K562 (cell line): ENCODE data around the gene SLC19A1. TPM values are rescaled to one million over a fixed set of nuclear protein-coding genes. Genes with fewer than 3 reads are reported as not detected.

Experiments used
- ATAC-seq: fragments of 200-7000 bp; cut with Tn5 transposase; 3 replicates; pipeline ENCODE4 v1.9.1; 2020; ENCODE audit warnings: moderate library complexity
- BruUV-seq: library from RNA; stranded (reverse); fragments of 400-500 nt; replicated peaks from 2 replicates; lab custom pipeline; 2021; lab: Mats Ljungman, UMichigan
- CTCF ChIA-PET: fragments of 300-600 bp; formaldehyde crosslinking; extraction: SDS; loops from one replicate; lab custom pipeline; 2021; ENCODE audit warnings: low intra/inter-chr PET ratio; lab: Yijun Ruan, JAX
- POLR2A ChIA-PET: fragments of 300-600, 350-650 bp; sonication (Branson Sonifier 250); formaldehyde crosslinking; extraction: SDS; loops from one replicate; lab custom pipeline; 2021; ENCODE audit warnings: antibody characterized with exemption, inconsistent platforms; lab: Yijun Ruan, JAX
- DNase-seq, 4 experiments: peaks; one replicate each; pipeline versions ENCODE4 v3.0.0 to v3.0.0-alpha.2; 2011 to 2018; ENCODE audit warnings: low spot score in 3 of 4, mixed read lengths in 3 of 4; ENCODE audit errors: extremely low read depth in 1 of 4
- FAIRE-seq: peaks from 2 replicates; lab custom pipeline; 2011; peaks lifted over from hg19 to GRCh38; lab: Jason Lieb, UNC
- H2AFZ ChIP-seq: 2 replicates; pipeline ENCODE4 v1.6.0; 2011; ENCODE audit warnings: low read depth, low read length, control low read depth, inconsistent platforms
- H3K27ac ChIP-seq: fragments of 200-600 bp; 3 replicates; pipeline ENCODE4 v1.8.0; 2011; ENCODE audit warnings: low read depth, mild to moderate bottlenecking, control low read depth, inconsistent platforms, low read length, moderate library complexity, mixed read lengths; ENCODE audit errors: extremely low read depth
- H3K27me3 ChIP-seq, 2 experiments: fragments of 300-600 bp in 1 of 2; 2 replicates in 1 of 2; 3 replicates in 1 of 2; pipeline versions ENCODE4 v1.6.0 to v1.8.0; 2011; ENCODE audit warnings: inconsistent platforms in 2 of 2, low read length in 2 of 2, mild to moderate bottlenecking in 1 of 2, mixed read lengths in 1 of 2, moderate library complexity in 1 of 2; ENCODE audit not compliant: control insufficient read depth in 2 of 2, insufficient read depth in 2 of 2
- H3K36me3 ChIP-seq: fragments of 300-600 bp; 3 replicates; pipeline ENCODE4 v1.8.0; 2011; ENCODE audit warnings: mild to moderate bottlenecking, low read length, inconsistent platforms; ENCODE audit not compliant: control insufficient read depth, insufficient read depth
- H3K4me1 ChIP-seq, 2 experiments: fragments of 200-600 bp in 1 of 2; replicated peaks in 1 of 2; 2 replicates in 1 of 2; 3 replicates in 1 of 2; pipeline versions ENCODE4 v1.5.1 to v1.8.0; 2011; ENCODE audit warnings: inconsistent platforms in 2 of 2, low read length in 2 of 2, mild to moderate bottlenecking in 1 of 2, mixed read lengths in 1 of 2, moderate library complexity in 1 of 2; ENCODE audit not compliant: control insufficient read depth in 2 of 2, insufficient read depth in 2 of 2
- H3K4me2 ChIP-seq: 2 replicates; pipeline ENCODE4 v1.6.1; 2011; ENCODE audit warnings: low read length, control low read depth, inconsistent platforms, mixed read lengths; ENCODE audit not compliant: insufficient read depth
- H3K4me3 ChIP-seq: fragments of 200-600 bp; sonication (generic), shearing (Covaris generic); 2 replicates; pipeline ENCODE4 v1.5.1; 2016; ENCODE audit warnings: control low read depth, inconsistent platforms
- H3K79me2 ChIP-seq: fragments of 200-600 bp; 3 replicates; pipeline ENCODE4 v1.8.0; 2011; ENCODE audit warnings: low read length, inconsistent platforms; ENCODE audit not compliant: control insufficient read depth, insufficient read depth
- H3K9ac ChIP-seq, 2 experiments: 2 replicates each; pipeline versions ENCODE4 v1.6.0 to v1.6.1; 2011; ENCODE audit warnings: low read depth in 2 of 2, low read length in 2 of 2, control low read depth in 1 of 2, inconsistent platforms in 1 of 2, mild to moderate bottlenecking in 1 of 2, mixed read lengths in 1 of 2; ENCODE audit not compliant: insufficient read depth in 1 of 2
- H3K9me1 ChIP-seq: one replicate; pipeline ENCODE4 v1.6.0; 2011; ENCODE audit warnings: inconsistent platforms, mild to moderate bottlenecking, low read length, moderate library complexity; ENCODE audit not compliant: control insufficient read depth, insufficient read depth
- H3K9me3 ChIP-seq: replicated peaks from 2 replicates; pipeline ENCODE4 v1.5.1; 2011; ENCODE audit warnings: low read depth, low read length, inconsistent platforms; ENCODE audit not compliant: control insufficient read depth, insufficient read depth
- H4K20me1 ChIP-seq: replicated peaks from 2 replicates; pipeline ENCODE4 v1.6.1; 2011; ENCODE audit warnings: low read length, inconsistent platforms, mixed read lengths; ENCODE audit not compliant: control insufficient read depth, insufficient read depth
- ARHGAP35 ChIP-seq: fragments of 450-650 bp; IDR thresholded peaks from 2 replicates; pipeline ENCODE4 v1.6.1; 2018; ENCODE audit not compliant: partially characterized antibody
- CGGBP1 ChIP-seq: fragments of 250-450 bp; sonication (Bioruptor Pico); IDR thresholded peaks from 2 replicates; pipeline ENCODE4 v1.9.0; 2021; ENCODE audit warnings: mild to moderate bottlenecking
- DLX4 ChIP-seq: fragments of 250-450 bp; sonication (Bioruptor Pico); IDR thresholded peaks from 2 replicates; pipeline ENCODE4 v1.6.1; 2021; ENCODE audit warnings: mild to moderate bottlenecking
- ELF4 ChIP-seq: fragments of 450-650 bp; formaldehyde crosslinking; IDR thresholded peaks from 2 replicates; pipeline ENCODE4 v1.4.0; 2022; ENCODE audit warnings: missing genetic modification characterization
- NR1H2 ChIP-seq: sonication (generic); formaldehyde crosslinking; IDR thresholded peaks from 2 replicates; pipeline ENCODE4 v1.4.0; 2020; ENCODE audit warnings: mild to moderate bottlenecking, missing genetic modification reagents
- POLR3A ChIP-seq: IDR thresholded peaks from 2 replicates; pipeline ENCODE4 v1.6.1; 2011; ENCODE audit warnings: borderline replicate concordance, mild to moderate bottlenecking, moderate library complexity; ENCODE audit not compliant: insufficient read length, insufficient read depth; ENCODE audit errors: extremely low read depth
- SIX5 ChIP-seq, 2 experiments: IDR thresholded peaks; 2 replicates each; pipeline ENCODE4 v1.6.1; 2011; ENCODE audit warnings: low read length in 2 of 2, borderline replicate concordance in 1 of 2, low read depth in 1 of 2, mild to moderate bottlenecking in 1 of 2, moderate library complexity in 1 of 2; ENCODE audit not compliant: insufficient read depth in 1 of 2
- ZNF12 ChIP-seq: sonication (generic); formaldehyde crosslinking; IDR thresholded peaks from 2 replicates; pipeline ENCODE4 v1.4.0; 2020; ENCODE audit warnings: mild to moderate bottlenecking, missing genetic modification reagents
- ZNF431 ChIP-seq: sonication (generic); formaldehyde crosslinking; IDR thresholded peaks from 2 replicates; pipeline ENCODE4 v1.8.0; 2022; ENCODE audit warnings: mild to moderate bottlenecking, missing genetic modification reagents
- WGBS: fragments of 100-300 bp; shearing (Covaris generic); methylation state at CpG from one replicate; pipeline ENCODE4 v1.1.6; 2016; ENCODE audit warnings: low coverage, mixed read lengths; ENCODE audit not compliant: insufficient coverage; ENCODE audit errors: missing lambda C conversion rate; 5-methylcytosine and 5-hydroxymethylcytosine counted together
- in situ Hi-C: fragments of 300-500 bp; cut with MboI; formaldehyde crosslinking; loops from 4 replicates; pipeline ENCODE4 v1.15.0; 2018; ENCODE audit warnings: inconsistent platforms, mixed read lengths
- intact Hi-C: fragments of 100-400 bp; cut with micrococcal nuclease; formaldehyde crosslinking; loops from 2 replicates; pipeline ENCODE4 v1.14.2; 2022
- polyA plus RNA-seq, 8 experiments: library from polyadenylated mRNA; depleted of rRNA in 4 of 8; stranded (reverse) in 5 of 8; unstranded in 3 of 8; fragments of >200 nt; fragmentation: Nextera tagmentation in 2 of 8; fragmentation: Illumina TruSeq in 1 of 8; extraction: Ambion mirVana in 2 of 8; extraction: Trizol in 1 of 8; gene quantifications; 2 replicates each; pipeline versions ENCODE4 v1.2.1 to v1.2.3, GENCODE V29; 2011 to 2014; ENCODE audit warnings: inconsistent platforms in 1 of 8, missing spikeins in 1 of 8
- total RNA-seq, 7 experiments: library from RNA; depleted of rRNA in 6 of 7; stranded (reverse); fragments of >200 nt in 6 of 7; fragmentation: Illumina TruSeq in 2 of 7; extraction: Trizol in 2 of 7; gene quantifications; 2 replicates each; pipeline versions ENCODE4 v1.2.1 to v1.2.3, GENCODE V29; 2011 to 2021; ENCODE audit warnings: low replicate concordance in 1 of 7
- TF ChIP-seq, protein P1 (sequence below): fragments of 250-450 bp; sonication (Bioruptor Pico); IDR thresholded peaks from 2 replicates; pipeline ENCODE4 v1.5.0; 2021; ENCODE audit warnings: mild to moderate bottlenecking, borderline replicate concordance
- TF ChIP-seq, protein P2 (sequence below): fragments of 450-650 bp; formaldehyde crosslinking; IDR thresholded peaks from 2 replicates; pipeline ENCODE4 v1.4.0; 2020; ENCODE audit warnings: mild to moderate bottlenecking, moderate library complexity
- TF ChIP-seq, protein P3 (sequence below): sonication (generic); formaldehyde crosslinking; IDR thresholded peaks from 2 replicates; pipeline ENCODE4 v1.8.1; 2023; ENCODE audit warnings: mild to moderate bottlenecking, missing genetic modification reagents

SLC19A1 gene
- total and polyA plus RNA-seq, 9 of the 15 experiments (the other 6 are each of a cell fraction or from before 2014, with no cell fraction given) = 0.65 to 88.7 (median 12.0) TPM

DNA sequence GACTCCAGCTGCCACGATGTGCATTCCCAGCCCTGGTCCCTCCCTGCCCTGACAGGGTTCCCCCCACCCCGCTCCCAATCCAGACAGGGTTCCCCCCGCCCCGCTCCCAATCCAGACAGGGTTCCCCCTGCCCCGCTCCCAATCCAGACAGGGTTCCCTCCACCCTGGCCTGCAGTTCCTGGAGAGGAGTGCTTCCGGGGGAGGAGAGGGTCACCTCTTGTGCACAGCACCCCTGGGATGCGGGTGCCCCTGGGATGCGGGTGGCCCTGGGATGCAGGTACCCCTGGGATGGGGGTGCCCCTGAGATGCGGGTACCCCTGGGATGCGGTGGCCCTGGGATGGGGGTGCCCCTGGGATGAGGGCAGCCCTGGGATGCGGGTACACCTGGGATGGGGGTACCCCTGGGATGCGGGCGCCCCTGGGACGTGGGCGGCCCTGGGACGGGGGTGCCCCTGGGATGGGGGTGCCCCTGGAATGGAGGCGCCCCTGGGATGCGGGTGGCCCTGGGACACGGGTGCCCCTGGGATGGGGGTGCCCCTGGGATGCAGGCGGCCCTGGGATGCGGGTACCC, 36.7 kb upstream of the SLC19A1 start:
- no peak for ATAC-seq
- Histone ChIP-seq H3K27me3 (peaks cover 52 to 74% of the 10 kb centered on the region in 2 experiments; a peak in 4 of 5 replicates), H3K36me3 (no peaks in the 10 kb centered on the region), H3K79me2 (no peaks in the 10 kb centered on the region), H3K4me1 (peaks cover 2 to 36% of the 10 kb centered on the region in 2 experiments; a peak in 1 of 5 replicates), H3K4me3 (no peak overlapping the region), H3K9ac (no peak overlapping the region), H4K20me1 (0 out of 2 replicates have a peak, but pooled peaks cover 6% of the 10 kb centered on the region), H3K4me2 (no peak overlapping the region), H2AFZ (no peak overlapping the region), H3K27ac (no peak overlapping the region), H3K9me1 (no peaks in the 10 kb centered on the region), H3K9me3 (0 out of 2 replicates have a peak, but pooled peaks cover 3% of the 10 kb centered on the region)
- WGBS = 5% methylated on average over 17 of the region's 21 CpGs
- in situ Hi-C loops (no loop called here), intact Hi-C loops (no loop called here)
- no peak for DNase-seq
- CTCF ChIA-PET = no interaction called here
- POLR2A ChIA-PET = interaction anchor here (0.6 to 1.1 kb wide), 3 partner anchors 23 to 342 kb away, joined by 3 read pairs; no protein-coding TSS in a partner anchor
- no peak for FAIRE-seq
- BruUV-seq = no TSS peak
- TF ChIP-seq CGGBP1 (CRISPR knock-in tag) (no peak), DLX4 (CRISPR knock-in tag) (no peak), ZNF12 (CRISPR knock-in tag) (no peak), ZNF431 (CRISPR knock-in tag) (no peak), ARHGAP35 (no peak), ELF4 (CRISPR knock-in tag) (no peak), NR1H2 (CRISPR knock-in tag) (no peak), SIX5 (IDR thresholded peaks at IDR 0.05; ENCODE audit: borderline replicate concordance in 1 of 2, insufficient read depth in 1 of 2, low read depth in 1 of 2, low read length in 2 of 2) (no peak), POLR3A (no peak)
- TF ChIP-seq, protein P1, sequence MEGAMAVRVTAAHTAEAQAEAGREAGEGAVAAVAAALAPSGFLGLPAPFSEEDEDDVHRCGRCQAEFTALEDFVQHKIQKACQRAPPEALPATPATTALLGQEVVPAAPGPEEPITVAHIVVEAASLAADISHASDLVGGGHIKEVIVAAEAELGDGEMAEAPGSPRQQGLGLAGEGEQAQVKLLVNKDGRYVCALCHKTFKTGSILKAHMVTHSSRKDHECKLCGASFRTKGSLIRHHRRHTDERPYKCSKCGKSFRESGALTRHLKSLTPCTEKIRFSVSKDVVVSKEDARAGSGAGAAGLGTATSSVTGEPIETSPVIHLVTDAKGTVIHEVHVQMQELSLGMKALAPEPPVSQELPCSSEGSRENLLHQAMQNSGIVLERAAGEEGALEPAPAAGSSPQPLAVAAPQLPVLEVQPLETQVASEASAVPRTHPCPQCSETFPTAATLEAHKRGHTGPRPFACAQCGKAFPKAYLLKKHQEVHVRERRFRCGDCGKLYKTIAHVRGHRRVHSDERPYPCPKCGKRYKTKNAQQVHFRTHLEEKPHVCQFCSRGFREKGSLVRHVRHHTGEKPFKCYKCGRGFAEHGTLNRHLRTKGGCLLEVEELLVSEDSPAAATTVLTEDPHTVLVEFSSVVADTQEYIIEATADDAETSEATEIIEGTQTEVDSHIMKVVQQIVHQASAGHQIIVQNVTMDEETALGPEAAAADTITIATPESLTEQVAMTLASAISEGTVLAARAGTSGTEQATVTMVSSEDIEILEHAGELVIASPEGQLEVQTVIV (CRISPR knock-in tag) = no peak
- TF ChIP-seq, protein P2, sequence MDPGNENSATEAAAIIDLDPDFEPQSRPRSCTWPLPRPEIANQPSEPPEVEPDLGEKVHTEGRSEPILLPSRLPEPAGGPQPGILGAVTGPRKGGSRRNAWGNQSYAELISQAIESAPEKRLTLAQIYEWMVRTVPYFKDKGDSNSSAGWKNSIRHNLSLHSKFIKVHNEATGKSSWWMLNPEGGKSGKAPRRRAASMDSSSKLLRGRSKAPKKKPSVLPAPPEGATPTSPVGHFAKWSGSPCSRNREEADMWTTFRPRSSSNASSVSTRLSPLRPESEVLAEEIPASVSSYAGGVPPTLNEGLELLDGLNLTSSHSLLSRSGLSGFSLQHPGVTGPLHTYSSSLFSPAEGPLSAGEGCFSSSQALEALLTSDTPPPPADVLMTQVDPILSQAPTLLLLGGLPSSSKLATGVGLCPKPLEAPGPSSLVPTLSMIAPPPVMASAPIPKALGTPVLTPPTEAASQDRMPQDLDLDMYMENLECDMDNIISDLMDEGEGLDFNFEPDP (CRISPR knock-in tag) = no peak
- TF ChIP-seq, protein P3, sequence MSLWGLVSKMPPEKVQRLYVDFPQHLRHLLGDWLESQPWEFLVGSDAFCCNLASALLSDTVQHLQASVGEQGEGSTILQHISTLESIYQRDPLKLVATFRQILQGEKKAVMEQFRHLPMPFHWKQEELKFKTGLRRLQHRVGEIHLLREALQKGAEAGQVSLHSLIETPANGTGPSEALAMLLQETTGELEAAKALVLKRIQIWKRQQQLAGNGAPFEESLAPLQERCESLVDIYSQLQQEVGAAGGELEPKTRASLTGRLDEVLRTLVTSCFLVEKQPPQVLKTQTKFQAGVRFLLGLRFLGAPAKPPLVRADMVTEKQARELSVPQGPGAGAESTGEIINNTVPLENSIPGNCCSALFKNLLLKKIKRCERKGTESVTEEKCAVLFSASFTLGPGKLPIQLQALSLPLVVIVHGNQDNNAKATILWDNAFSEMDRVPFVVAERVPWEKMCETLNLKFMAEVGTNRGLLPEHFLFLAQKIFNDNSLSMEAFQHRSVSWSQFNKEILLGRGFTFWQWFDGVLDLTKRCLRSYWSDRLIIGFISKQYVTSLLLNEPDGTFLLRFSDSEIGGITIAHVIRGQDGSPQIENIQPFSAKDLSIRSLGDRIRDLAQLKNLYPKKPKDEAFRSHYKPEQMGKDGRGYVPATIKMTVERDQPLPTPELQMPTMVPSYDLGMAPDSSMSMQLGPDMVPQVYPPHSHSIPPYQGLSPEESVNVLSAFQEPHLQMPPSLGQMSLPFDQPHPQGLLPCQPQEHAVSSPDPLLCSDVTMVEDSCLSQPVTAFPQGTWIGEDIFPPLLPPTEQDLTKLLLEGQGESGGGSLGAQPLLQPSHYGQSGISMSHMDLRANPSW (CRISPR knock-in tag) = no peak
